ENCODE measurements around the gene FOXL3. TPM values are rescaled to one million over a fixed set of nuclear protein-coding genes. Genes with fewer than 3 reads are reported as not detected.

Gene FOXL3
- total and polyA plus RNA-seq, 2 donors (not counting 1 experiment from before 2014, with no cell fraction given): not detected

DNA sequence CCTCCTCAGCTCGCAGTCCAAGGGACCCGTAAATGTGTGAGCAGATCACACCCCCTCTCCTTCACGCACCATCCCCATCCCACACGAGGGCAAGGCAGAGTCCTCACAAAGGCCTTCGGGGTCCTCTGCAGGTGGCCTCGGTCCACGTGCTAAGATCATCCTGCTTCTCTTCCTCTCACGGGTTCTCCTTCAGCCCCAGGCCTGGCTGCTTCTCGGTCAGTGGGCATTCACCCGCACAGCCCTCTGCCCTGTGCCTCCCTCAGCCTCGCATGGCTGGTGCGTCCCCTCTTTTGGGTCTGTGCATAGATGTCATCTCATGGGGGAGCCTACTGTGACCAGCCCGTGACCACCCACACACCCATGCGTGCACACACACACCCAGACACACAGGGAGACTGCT, 17.3 kb upstream of the FOXL3 start:
- H3K27ac ChIP-seq (ENCODE audit: low read length in 2 of 2): no peak overlapping the region
- Mint-ChIP-seq H3K27me3 (peaks cover 5% of the 10 kb centered on the region), H3K27ac (no peak overlapping the region), H3K9me3 (ENCODE audit: insufficient read depth) (peaks cover 10% of the 10 kb centered on the region), H3K4me1 (no peaks in the 10 kb centered on the region), H3K4me3 (no peak overlapping the region)
- no peak overlapping the region for H3K4me2 ChIP-seq (replicated peaks; ENCODE audit: low read depth, low read length, poor library complexity, severe bottlenecking)
- H3K9me3 ChIP-seq (ENCODE audit: control extremely low read depth in 1 of 3, control insufficient read depth in 2 of 3, insufficient read depth in 1 of 3, low read length in 2 of 3): peaks cover 0 to 45% (median 7%) of the 10 kb centered on the region in 3 donors
- no peaks in the 10 kb centered on the region for H3K4me1 ChIP-seq (ENCODE audit: control insufficient read depth in 2 of 2, insufficient read depth in 2 of 2, low read length in 2 of 2)
- intact Hi-C loops (cut with micrococcal nuclease): no loop called here
- no peaks in the 10 kb centered on the region for H4K20me1 ChIP-seq (ENCODE audit: control insufficient read depth, insufficient read depth, low read length, poor library complexity, severe bottlenecking)
- peaks cover 0 to 5% (median 0%) of the 10 kb centered on the region in 4 experiments for H3K27me3 ChIP-seq (replicated peaks in 1 of 4; ENCODE audit: control extremely low read depth in 1 of 4, control insufficient read depth in 3 of 4, insufficient read depth in 4 of 4, low read length in 3 of 4)
- POLR2A ChIA-PET: no interaction called here
- WGBS (ENCODE audit: insufficient coverage): 84% methylated on average over 14 of the region's 14 CpGs
- H2AFZ ChIP-seq (ENCODE audit: insufficient read depth, low read depth, low read length, poor library complexity, severe bottlenecking): no peak overlapping the region
- DNase-seq (no peak), ATAC-seq (ENCODE audit: low read depth) (no peak)
- no peak for TF ChIP-seq EZH2 (IDR thresholded peaks at IDR 0.05; ENCODE audit: borderline replicate concordance, insufficient read depth, low read depth, low read length, poor library complexity, severe bottlenecking)
- TF ChIP-seq, protein P1, sequence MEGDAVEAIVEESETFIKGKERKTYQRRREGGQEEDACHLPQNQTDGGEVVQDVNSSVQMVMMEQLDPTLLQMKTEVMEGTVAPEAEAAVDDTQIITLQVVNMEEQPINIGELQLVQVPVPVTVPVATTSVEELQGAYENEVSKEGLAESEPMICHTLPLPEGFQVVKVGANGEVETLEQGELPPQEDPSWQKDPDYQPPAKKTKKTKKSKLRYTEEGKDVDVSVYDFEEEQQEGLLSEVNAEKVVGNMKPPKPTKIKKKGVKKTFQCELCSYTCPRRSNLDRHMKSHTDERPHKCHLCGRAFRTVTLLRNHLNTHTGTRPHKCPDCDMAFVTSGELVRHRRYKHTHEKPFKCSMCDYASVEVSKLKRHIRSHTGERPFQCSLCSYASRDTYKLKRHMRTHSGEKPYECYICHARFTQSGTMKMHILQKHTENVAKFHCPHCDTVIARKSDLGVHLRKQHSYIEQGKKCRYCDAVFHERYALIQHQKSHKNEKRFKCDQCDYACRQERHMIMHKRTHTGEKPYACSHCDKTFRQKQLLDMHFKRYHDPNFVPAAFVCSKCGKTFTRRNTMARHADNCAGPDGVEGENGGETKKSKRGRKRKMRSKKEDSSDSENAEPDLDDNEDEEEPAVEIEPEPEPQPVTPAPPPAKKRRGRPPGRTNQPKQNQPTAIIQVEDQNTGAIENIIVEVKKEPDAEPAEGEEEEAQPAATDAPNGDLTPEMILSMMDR (IDR thresholded peaks at IDR 0.05): no peak
- no peak overlapping the region for H3K9ac ChIP-seq (ENCODE audit: low read length)
- no peaks in the 10 kb centered on the region for H3K79me2 ChIP-seq (ENCODE audit: control insufficient read depth, insufficient read depth, low read length)
- H3K36me3 ChIP-seq (replicated peaks in 1 of 2; ENCODE audit: control extremely low read depth in 1 of 2, control insufficient read depth in 1 of 2, extremely low read depth in 1 of 2, insufficient read depth in 2 of 2, low read length in 1 of 2): no peaks in the 10 kb centered on the region
- no peak overlapping the region for H3K4me3 ChIP-seq (ENCODE audit: control extremely low read depth in 1 of 5, extremely low read depth in 1 of 5, insufficient read depth in 1 of 5, low read depth in 2 of 5, low read length in 4 of 5)
- CTCF ChIA-PET: no interaction called here

DNA sequence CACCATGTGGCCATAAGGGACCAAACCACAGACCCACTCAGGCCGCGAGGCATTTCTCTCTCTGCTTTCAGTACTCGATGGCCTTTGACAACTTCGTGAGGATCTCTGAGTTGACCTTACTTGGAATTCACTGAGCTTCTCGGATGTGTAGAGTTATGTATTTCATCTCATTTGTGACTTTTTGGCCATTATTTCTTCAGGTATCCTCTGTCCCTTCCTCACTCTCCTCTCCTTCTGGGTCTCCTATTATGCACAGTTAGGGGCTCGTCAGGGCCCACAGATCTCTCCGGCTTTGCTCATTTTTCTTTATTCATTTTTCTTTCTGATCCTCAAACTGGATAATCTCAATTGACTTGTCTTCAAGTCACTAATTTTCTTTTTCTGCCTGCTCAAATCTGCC, 16.6 kb upstream of the FOXL3 start:
- H3K9me3 Mint-ChIP-seq (ENCODE audit: insufficient read depth): peaks cover 10% of the 10 kb centered on the region
- H3K4me1 Mint-ChIP-seq: no peaks in the 10 kb centered on the region
- H3K4me3 Mint-ChIP-seq: no peak overlapping the region
- peaks cover 9% of the 10 kb centered on the region for H3K27me3 Mint-ChIP-seq
- H3K4me3 ChIP-seq (ENCODE audit: control extremely low read depth in 1 of 5, extremely low read depth in 1 of 5, insufficient read depth in 1 of 5, low read depth in 2 of 5, low read length in 4 of 5): no peak overlapping the region
- CTCF ChIA-PET: no interaction called here
- ATAC-seq (ENCODE audit: low read depth): no peak
- H3K27ac ChIP-seq (ENCODE audit: low read length in 2 of 2): no peak overlapping the region
- H3K79me2 ChIP-seq (ENCODE audit: control insufficient read depth, insufficient read depth, low read length): no peaks in the 10 kb centered on the region
- no peak overlapping the region for H2AFZ ChIP-seq (ENCODE audit: insufficient read depth, low read depth, low read length, poor library complexity, severe bottlenecking)
- intact Hi-C loops (cut with micrococcal nuclease): no loop called here
- WGBS (ENCODE audit: insufficient coverage): 89% methylated on average over 5 of the region's 7 CpGs
- H3K9me3 ChIP-seq (ENCODE audit: control extremely low read depth in 1 of 3, control insufficient read depth in 2 of 3, insufficient read depth in 1 of 3, low read length in 2 of 3): peaks cover 0 to 45% (median 7%) of the 10 kb centered on the region in 3 donors
- H4K20me1 ChIP-seq (ENCODE audit: control insufficient read depth, insufficient read depth, low read length, poor library complexity, severe bottlenecking): no peaks in the 10 kb centered on the region
- POLR2A ChIA-PET: no interaction called here
- peaks cover 0 to 5% (median 0%) of the 10 kb centered on the region in 4 experiments for H3K27me3 ChIP-seq (replicated peaks in 1 of 4; ENCODE audit: control extremely low read depth in 1 of 4, control insufficient read depth in 3 of 4, insufficient read depth in 4 of 4, low read length in 3 of 4)
- no peak for DNase-seq
- H3K9ac ChIP-seq (ENCODE audit: low read length): no peak overlapping the region
- no peak for TF ChIP-seq EZH2 (IDR thresholded peaks at IDR 0.05; ENCODE audit: borderline replicate concordance, insufficient read depth, low read depth, low read length, poor library complexity, severe bottlenecking)
- TF ChIP-seq, protein P1 (IDR thresholded peaks at IDR 0.05): no peak
- H3K4me2 ChIP-seq (replicated peaks; ENCODE audit: low read depth, low read length, poor library complexity, severe bottlenecking): no peak overlapping the region
- H3K27ac Mint-ChIP-seq: no peak overlapping the region
- H3K36me3 ChIP-seq (replicated peaks in 1 of 2; ENCODE audit: control extremely low read depth in 1 of 2, control insufficient read depth in 1 of 2, extremely low read depth in 1 of 2, insufficient read depth in 2 of 2, low read length in 1 of 2): no peaks in the 10 kb centered on the region
- no peaks in the 10 kb centered on the region for H3K4me1 ChIP-seq (ENCODE audit: control insufficient read depth in 2 of 2, insufficient read depth in 2 of 2, low read length in 2 of 2)
